Endothelial cell of umbilical vein (primary cell): Measurements from ENCODE around the gene TNPO2.

Source experiments
- EZH2 ChIP-seq: IDR thresholded peaks from 2 replicates; pipeline ENCODE4 v1.6.1; 2012; ENCODE audit warnings: borderline replicate concordance, low read depth, mild to moderate bottlenecking, moderate library complexity, low read length, inconsistent platforms; ENCODE audit not compliant: severe bottlenecking
- FOS ChIP-seq: IDR thresholded peaks from 2 replicates; pipeline ENCODE4 v1.6.1; 2011; ENCODE audit warnings: mild to moderate bottlenecking, low read length, moderate library complexity, borderline replicate concordance; ENCODE audit not compliant: insufficient read depth
- GATA2 ChIP-seq: IDR thresholded peaks from 2 replicates; pipeline ENCODE4 v1.7.0; 2011; ENCODE audit warnings: low read depth, mild to moderate bottlenecking, moderate library complexity, mixed read lengths, low read length; ENCODE audit not compliant: insufficient read length, insufficient read depth
- JUN ChIP-seq: IDR thresholded peaks from 2 replicates; pipeline ENCODE4 v1.6.1; 2011; ENCODE audit warnings: borderline replicate concordance, low read depth; ENCODE audit not compliant: insufficient read length, insufficient read depth
- MYC ChIP-seq: IDR thresholded peaks from one replicate; pipeline ENCODE4 v1.6.1; 2011; ENCODE audit warnings: mild to moderate bottlenecking, low read depth, low read length
- POLR2A ChIP-seq: IDR thresholded peaks from 2 replicates; pipeline ENCODE4 v1.6.1; 2012; ENCODE audit warnings: low read depth, mild to moderate bottlenecking, control low read depth, low read length
- POLR2AphosphoS5 ChIP-seq: IDR thresholded peaks from 2 replicates; pipeline ENCODE4 v1.6.1; 2012; ENCODE audit warnings: low read depth, mild to moderate bottlenecking, control low read depth, low read length, moderate library complexity; ENCODE audit not compliant: insufficient read depth
- TF ChIP-seq, protein P1 (sequence below), 2 donors: IDR thresholded peaks; 1 replicate in 1 of 2; 2 replicates in 1 of 2; pipeline ENCODE4 v1.5.1; 2011; ENCODE audit warnings: low read length in 2 of 2, mild to moderate bottlenecking in 2 of 2, moderate library complexity in 2 of 2, control low read depth in 1 of 2, inconsistent platforms in 1 of 2, low read depth in 1 of 2; ENCODE audit not compliant: insufficient read depth in 1 of 2; ENCODE audit errors: extremely low read depth in 1 of 2
- TF ChIP-seq, protein P2 (sequence below): IDR thresholded peaks from 2 replicates; pipeline ENCODE4 v1.6.1; 2011; ENCODE audit not compliant: insufficient read depth, insufficient read length

DNA sequence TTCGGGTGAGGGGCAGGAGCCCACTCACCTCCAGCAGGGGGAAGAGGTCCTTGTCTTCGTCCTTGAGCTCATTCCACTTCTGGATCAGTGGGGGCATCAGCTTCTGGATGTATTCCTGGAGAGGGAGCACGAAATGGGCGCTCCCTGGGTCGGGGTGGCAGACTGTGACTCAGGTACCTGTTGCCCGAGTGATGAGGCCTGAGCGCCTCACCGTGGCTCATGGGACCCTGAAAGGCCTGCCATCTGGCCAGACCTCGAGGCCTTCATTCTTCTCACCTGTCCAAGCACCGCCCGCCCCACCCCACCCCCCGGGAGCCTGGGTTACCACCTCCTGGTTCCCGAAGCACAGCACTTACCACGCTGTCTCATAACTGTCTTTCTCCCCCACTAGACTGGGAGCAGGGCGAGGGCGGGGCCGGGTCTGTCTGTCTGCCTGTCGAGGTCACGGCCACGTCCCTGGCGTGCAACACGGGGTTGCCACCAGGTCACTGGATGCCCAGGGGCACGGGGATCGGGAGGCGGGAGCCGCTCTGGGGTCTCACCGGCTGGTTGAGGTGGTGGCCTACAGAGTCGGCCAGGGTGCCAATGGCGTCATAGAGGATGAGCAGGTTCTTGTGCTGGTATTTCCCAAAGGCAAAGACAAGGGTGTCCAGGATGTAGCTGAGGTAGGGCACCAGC is 17.9 kb downstream of the TNPO2 start:
- TF ChIP-seq, protein P1, sequence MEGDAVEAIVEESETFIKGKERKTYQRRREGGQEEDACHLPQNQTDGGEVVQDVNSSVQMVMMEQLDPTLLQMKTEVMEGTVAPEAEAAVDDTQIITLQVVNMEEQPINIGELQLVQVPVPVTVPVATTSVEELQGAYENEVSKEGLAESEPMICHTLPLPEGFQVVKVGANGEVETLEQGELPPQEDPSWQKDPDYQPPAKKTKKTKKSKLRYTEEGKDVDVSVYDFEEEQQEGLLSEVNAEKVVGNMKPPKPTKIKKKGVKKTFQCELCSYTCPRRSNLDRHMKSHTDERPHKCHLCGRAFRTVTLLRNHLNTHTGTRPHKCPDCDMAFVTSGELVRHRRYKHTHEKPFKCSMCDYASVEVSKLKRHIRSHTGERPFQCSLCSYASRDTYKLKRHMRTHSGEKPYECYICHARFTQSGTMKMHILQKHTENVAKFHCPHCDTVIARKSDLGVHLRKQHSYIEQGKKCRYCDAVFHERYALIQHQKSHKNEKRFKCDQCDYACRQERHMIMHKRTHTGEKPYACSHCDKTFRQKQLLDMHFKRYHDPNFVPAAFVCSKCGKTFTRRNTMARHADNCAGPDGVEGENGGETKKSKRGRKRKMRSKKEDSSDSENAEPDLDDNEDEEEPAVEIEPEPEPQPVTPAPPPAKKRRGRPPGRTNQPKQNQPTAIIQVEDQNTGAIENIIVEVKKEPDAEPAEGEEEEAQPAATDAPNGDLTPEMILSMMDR (IDR thresholded peaks at IDR 0.05; ENCODE audit: extremely low read depth in 1 of 2, insufficient read depth in 1 of 2, low read depth in 1 of 2, low read length in 2 of 2): no peak
- TF ChIP-seq POLR2AphosphoS5 (no peak), EZH2 (no peak), POLR2A (no peak), JUN (no peak), FOS (no peak), MYC (no peak), GATA2 (no peak)
- TF ChIP-seq, protein P2, sequence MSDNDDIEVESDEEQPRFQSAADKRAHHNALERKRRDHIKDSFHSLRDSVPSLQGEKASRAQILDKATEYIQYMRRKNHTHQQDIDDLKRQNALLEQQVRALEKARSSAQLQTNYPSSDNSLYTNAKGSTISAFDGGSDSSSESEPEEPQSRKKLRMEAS: no peak
